Immature natural killer cell (primary cell): ENCODE results near the gene COX19. TPM values are rescaled to one million over a fixed set of nuclear protein-coding genes. Genes with fewer than 3 reads are reported as not detected.
"Not testable (repeated sequence)": the region's sequence is repeated elsewhere in the genome, so short reads cannot be mapped to it uniquely, and the experiment has no call there.

Source experiments
- DNase-seq, 3 donors: peaks; one replicate each; pipeline ENCODE4 v3.0.0; 2022; ENCODE audit warnings: mixed read lengths in 1 of 3
- H3K27ac Mint-ChIP-seq, 6 donors: one replicate each; pipeline ENCODE4 v1.8.0; 2020; ENCODE audit warnings: mixed read lengths in 6 of 6, mild to moderate bottlenecking in 5 of 6, inconsistent platforms in 4 of 6, moderate library complexity in 3 of 6
- H3K27me3 Mint-ChIP-seq, 3 donors: one replicate each; pipeline ENCODE4 v1.8.0; 2020 to 2021; ENCODE audit warnings: low read depth in 3 of 3, mild to moderate bottlenecking in 3 of 3, mixed read lengths in 3 of 3, moderate library complexity in 3 of 3, inconsistent platforms in 1 of 3
- H3K36me3 Mint-ChIP-seq, 3 donors: one replicate each; pipeline ENCODE4 v1.8.0; 2020; ENCODE audit warnings: mixed read lengths in 3 of 3, inconsistent platforms in 2 of 3, mild to moderate bottlenecking in 2 of 3
- H3K4me1 Mint-ChIP-seq, 2 donors: one replicate each; pipeline ENCODE4 v1.8.0; 2020; ENCODE audit warnings: inconsistent platforms in 2 of 2, mild to moderate bottlenecking in 2 of 2, mixed read lengths in 2 of 2, moderate library complexity in 1 of 2
- H3K4me3 Mint-ChIP-seq, 5 donors: one replicate each; pipeline ENCODE4 v1.8.0; 2020; ENCODE audit warnings: mild to moderate bottlenecking in 5 of 5, mixed read lengths in 5 of 5, inconsistent platforms in 3 of 5, moderate library complexity in 3 of 5
- H3K9me3 Mint-ChIP-seq, 6 donors: one replicate each; pipeline ENCODE4 v1.8.0; 2020; ENCODE audit warnings: mild to moderate bottlenecking in 6 of 6, mixed read lengths in 6 of 6, inconsistent platforms in 4 of 6, moderate library complexity in 3 of 6
- polyA plus RNA-seq, 3 donors: library from polyadenylated mRNA; unstranded; fragments of 300-500 nt; fragmentation: Illumina TruSeq; gene quantifications; one replicate each; pipeline ENCODE4 v1.2.3, GENCODE V29; 2021

Gene COX19
- polyA plus RNA-seq, 3 donors from 2014 or later, result 12.7 to 24.0 (median 18.1) TPM

DNA sequence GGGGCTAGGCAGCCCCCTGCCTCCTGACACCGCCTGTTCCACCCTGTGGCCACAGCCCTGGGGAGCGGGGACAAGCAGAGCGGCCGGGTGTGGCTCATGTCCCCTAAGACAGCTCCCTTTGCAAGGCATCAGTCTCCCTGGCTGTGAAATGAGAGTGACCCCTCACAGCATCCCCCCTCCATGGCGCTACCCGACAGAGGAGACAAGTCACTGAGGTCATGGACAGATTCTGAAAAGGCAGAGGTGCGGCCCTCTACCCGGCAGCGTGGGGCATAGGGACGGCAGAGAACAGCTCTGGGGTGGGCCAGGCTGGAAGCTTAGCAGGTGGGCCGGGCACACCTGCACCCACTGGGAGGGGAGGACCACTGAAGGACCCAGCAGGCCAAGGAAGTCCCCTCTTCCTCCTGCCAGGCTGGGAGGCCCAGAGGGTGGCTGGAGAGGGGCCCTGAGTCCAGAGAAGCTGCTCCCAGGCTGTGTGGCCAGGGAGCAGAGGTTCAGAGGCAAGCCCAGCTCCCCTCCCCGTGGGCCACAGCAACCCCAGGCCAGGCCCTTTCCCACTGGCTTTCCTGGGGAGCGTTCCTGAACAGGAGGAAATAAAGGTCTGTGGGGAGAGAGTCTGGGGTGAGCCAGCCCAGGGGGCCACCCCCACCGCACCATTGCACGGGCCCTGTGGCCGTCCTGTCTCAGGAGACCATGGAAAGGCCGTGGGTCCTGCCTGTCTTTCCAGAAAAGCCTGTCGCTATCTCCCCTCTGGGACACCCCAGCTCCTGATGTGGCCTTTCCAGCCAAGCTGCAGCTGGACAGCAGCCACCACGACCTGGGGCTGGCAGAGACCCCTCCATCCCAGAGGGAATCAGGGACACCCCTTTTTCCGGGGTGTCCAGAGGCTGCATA, 22.6 kb downstream of the COX19 start:
- Mint-ChIP-seq H3K36me3 (no peaks in the 10 kb centered on the region), H3K27ac (peak overlapping the region in 5 of 6 donors; percentile 71 to 89 (median 80))
- no peak for DNase-seq

DNA sequence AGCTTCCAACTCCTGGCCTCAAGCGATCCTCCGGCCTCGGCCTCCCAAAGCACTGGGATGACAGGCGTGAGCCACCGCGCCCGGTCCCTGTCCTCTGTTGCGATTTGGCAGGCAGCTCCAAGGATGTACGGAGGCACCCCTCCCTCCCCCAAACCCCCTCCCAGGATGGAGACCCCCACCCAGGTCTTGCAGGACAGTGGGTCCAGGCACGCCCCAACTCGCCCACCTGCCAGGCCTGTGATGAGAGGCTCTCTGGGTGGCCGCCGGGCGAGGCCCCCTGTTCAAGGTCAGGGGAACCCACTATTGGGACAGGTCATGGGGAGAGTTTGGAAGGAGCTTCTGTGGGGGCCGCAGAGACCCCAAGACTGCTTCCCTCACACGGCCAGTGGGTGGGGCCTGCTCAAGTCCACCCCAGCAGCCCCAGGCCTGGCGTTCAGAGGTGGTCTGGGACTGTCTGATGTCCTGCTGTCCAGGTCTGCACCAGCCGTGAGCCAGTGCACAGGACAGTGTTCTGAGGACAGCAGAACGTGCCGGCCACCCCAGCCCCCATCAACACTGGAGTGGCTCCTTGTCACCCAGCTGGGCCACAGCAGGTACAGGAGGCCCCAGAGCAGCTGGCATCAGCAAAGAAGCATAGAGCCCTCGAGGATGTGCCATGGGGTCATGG, 23.3 kb downstream of the COX19 start:
- Mint-ChIP-seq H3K9me3 (no peaks in the 10 kb centered on the region), H3K4me1 (peaks cover 34 to 46% of the 10 kb centered on the region in 2 donors), H3K27me3 (peaks cover 3 to 11% (median 3%) of the 10 kb centered on the region in 3 donors), H3K4me3 (peak overlapping the region; percentile 68 to 74 (median 71)), H3K27ac (peak overlapping the region in 3 of 6 donors; percentile 78 to 82 (median 80)), H3K36me3 (no peaks in the 10 kb centered on the region)
- no peak for DNase-seq

More for the DNA sequence above, 22.6 kb downstream of the COX19 start:
- H3K4me1 Mint-ChIP-seq, result peaks cover 34 to 42% of the 10 kb centered on the region in 2 donors
- no peaks in the 10 kb centered on the region for H3K9me3 Mint-ChIP-seq
- H3K27me3 Mint-ChIP-seq, result peaks cover 3 to 11% (median 3%) of the 10 kb centered on the region in 3 donors
- H3K4me3 Mint-ChIP-seq, result peak overlapping the region; percentile 68 to 74 (median 71)

DNA sequence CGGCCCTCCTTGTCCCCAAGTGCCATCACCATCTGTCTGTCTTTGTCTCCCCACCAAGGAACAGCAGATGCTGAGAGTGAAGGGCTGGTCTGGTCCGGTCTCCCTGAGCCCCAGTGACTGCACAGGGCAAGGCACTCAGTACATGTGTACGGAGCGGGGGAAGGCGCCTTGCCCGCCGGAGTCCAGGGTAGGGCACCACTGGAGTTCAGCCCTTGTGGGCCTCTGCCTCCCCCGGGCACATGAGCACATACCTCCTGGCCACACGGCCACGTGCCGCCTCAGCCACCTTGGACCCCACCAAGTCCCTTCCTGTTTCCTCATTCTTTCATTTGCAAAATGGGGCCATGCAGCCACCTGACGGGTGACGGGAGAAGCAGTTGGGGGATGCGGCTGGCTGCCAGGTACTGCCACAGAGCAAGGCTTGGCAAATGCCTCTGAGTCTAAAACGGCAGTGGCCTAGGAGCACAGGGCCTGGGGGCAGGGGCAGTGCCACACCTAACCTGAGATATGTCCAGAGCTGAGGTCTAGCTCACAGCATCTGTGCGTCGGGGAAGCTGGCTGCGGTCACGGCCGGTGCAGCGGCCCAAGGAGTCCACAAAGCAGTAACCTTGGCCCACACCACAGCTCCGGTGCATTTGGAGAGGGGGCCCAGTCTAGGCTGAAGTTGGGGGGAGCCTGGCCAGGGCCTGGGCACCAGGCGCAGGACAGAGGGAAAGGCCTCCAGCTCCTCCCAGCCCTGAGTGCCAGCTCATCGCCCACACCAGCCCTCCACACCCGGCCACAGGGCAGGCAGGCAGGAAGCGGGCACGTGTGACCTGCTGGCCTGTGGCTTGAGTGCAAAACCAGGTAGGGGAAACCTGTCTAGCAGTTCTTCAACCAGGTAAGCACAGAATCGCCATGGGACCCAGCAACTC, 26.1 kb downstream of the COX19 start:
- H3K9me3 Mint-ChIP-seq, result no peaks in the 10 kb centered on the region
- H3K27ac Mint-ChIP-seq, result peak overlapping the region; percentile 79 to 89 (median 84)
- DNase-seq, result peak; percentile 49 to 62 (median 58)
- H3K36me3 Mint-ChIP-seq, result peaks cover 0 to 3% (median 0%) of the 10 kb centered on the region in 3 donors
- peak overlapping the region; percentile 67 to 72 (median 70) for H3K4me3 Mint-ChIP-seq
- peaks cover 3 to 11% (median 3%) of the 10 kb centered on the region in 3 donors for H3K27me3 Mint-ChIP-seq
- H3K4me1 Mint-ChIP-seq, result peaks cover 40 to 41% of the 10 kb centered on the region in 2 donors

DNA sequence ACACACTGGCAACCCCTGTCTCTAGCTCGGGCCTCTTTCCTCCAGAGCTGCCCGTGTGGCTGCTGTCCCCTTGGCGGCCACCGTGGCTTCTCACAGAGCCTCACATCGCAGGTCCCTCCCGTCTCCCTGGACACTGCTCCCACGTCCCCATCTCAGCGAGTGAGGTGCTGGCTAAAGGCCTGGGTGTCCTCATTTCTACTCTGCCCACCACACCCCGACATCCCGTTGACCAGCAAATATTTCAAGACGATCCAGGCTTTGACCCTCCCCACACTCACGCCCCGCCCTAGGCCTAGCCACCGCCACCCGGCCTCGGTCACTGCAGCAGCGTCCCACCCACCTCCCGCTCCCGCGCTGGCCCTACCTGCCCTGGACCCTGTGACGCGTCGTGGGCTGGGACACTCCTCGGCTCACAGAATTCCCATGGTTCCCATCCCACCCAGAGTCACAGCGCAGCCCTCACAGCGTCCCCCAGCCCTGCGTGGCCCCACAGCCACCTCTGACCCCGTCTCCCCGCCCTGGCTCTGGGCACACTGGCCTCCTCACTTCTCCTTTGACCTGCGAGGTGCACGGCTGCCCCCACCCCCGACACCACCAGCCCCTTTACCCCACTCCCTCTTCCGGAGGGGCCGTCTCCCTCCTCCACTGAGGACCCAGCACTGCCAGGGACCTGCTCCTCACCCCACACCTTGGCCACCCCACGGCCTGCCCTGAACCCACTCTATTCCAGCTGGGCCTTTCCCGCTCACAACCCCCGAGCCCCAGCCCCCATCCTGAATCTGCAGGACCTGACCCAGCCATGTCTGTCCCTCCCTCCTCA, 27.7 kb downstream of the COX19 start:
- DNase-seq, result no peak
- H3K9me3 Mint-ChIP-seq, result no peaks in the 10 kb centered on the region
- peak overlapping the region in 4 of 6 donors; percentile 29 to 77 (median 66) for H3K27ac Mint-ChIP-seq
- H3K36me3 Mint-ChIP-seq, result peaks cover 0 to 3% (median 0%) of the 10 kb centered on the region in 3 donors
- H3K27me3 Mint-ChIP-seq, result peaks cover 3 to 11% (median 3%) of the 10 kb centered on the region in 3 donors
- peaks cover 38 to 41% of the 10 kb centered on the region in 2 donors for H3K4me1 Mint-ChIP-seq
- no peak overlapping the region for H3K4me3 Mint-ChIP-seq

DNA sequence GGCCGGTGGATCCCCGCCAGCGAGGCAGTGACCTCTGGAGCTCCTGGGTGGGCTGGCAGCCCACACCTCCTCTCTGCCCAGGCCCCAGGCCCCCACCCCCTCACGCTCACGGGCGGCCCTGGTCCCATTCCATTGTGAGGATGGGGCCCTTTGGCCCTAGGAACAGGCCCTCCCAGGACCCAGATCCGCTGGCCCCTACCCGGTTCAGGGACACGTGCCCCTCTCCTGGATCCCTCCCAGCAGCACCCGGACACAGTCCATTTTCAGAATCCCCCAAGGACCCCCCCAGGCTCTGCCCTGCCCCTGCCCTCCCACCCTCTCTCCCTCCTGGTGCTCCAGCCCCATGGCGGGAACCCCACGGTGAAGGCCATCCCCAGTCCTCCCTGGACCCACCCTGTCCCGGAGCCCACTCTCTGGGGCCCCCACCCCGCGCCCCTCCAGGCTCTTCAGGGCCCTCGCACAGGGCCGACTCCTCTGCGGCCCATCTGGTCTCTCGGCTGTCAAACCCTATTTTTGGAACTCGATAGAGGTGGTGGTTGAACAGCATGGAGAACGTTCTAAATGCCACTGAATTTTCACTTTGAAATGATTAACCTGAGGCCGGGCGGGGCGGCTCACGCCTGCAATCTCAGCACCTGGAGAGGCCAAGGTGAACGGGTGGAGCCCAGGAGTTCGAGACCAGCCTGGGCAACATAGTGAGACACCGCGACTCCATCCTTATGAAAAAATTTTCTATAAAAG, 28.9 kb downstream of the COX19 start:
- Mint-ChIP-seq H3K27me3 (peaks cover 3 to 11% (median 3%) of the 10 kb centered on the region in 3 donors), H3K4me1 (peaks cover 39 to 40% of the 10 kb centered on the region in 2 donors), H3K9me3 (no peaks in the 10 kb centered on the region), H3K36me3 (peaks cover 0 to 8% (median 0%) of the 10 kb centered on the region in 3 donors), H3K4me3 (no peak overlapping the region), H3K27ac (no peak overlapping the region)
- DNase-seq, result no peak

DNA sequence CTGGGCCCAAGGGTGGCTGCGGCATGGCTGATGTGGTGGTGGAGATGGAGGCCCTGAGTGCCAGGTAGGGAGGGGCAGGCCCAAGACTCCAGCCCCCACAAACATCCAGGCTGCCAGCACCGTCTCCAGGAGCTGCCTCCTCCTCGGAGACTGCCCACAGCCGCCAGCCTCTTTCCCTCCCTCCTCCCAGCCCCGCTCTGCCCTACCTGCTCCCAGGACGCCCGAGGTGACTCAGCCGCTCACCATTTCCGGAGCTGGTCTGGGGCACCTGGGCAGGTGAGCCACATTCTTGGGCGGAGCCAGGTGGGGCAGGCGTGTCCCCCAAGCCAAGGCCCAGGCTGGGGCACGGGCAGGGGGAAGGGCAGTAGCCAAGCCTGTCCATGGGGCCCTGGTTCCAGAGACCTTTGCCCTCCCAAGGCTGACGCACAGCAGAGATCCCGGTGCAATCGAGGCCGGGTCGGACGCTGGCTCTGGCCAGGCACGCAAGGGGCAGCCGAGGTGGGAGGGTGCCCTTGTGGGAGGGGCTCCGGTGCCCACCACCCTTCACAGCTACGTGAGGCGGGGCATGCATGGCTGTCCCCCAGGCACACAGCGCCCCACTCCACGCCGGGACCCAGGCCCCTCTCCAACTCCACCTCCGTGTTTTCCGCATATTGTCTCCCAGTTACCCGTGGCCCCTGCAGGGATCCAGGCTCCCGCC, 29.6 kb downstream of the COX19 start:
- no peaks in the 10 kb centered on the region for H3K9me3 Mint-ChIP-seq
- no peak overlapping the region for H3K27ac Mint-ChIP-seq
- no peak for DNase-seq
- peaks cover 0 to 9% (median 0%) of the 10 kb centered on the region in 3 donors for H3K36me3 Mint-ChIP-seq
- H3K4me3 Mint-ChIP-seq, result no peak overlapping the region
- H3K4me1 Mint-ChIP-seq, result peaks cover 39 to 44% of the 10 kb centered on the region in 2 donors
- peaks cover under 1 to 11% (median 3%) of the 10 kb centered on the region in 3 donors for H3K27me3 Mint-ChIP-seq

DNA sequence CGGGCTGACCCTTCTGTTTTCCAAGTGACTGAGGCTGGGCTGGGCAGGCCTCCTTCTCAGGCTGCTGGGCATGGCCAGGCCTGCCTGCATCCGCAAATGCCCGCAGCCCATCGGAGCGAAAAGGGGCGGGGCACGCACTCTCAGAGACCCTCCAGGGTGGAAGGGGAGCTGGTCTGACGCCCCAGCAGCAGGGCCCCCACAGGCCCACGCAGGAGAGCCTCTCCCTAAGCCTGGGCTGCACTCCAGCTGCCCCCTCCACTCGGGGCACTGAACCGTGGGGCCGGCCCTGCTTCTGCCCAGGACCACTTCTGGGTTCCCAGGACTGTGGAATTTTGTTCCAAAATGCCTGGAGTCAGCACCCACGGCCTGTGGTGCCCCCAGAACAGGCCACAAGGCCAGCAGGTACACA, 30.2 kb downstream of the COX19 start:
- H3K4me3 Mint-ChIP-seq, result no peak overlapping the region
- peaks cover 0 to 9% (median 0%) of the 10 kb centered on the region in 3 donors for H3K36me3 Mint-ChIP-seq
- H3K4me1 Mint-ChIP-seq, result peaks cover 39 to 44% of the 10 kb centered on the region in 2 donors
- H3K27me3 Mint-ChIP-seq, result peaks cover 0 to 10% (median 3%) of the 10 kb centered on the region in 3 donors
- no peak for DNase-seq
- peak overlapping the region in 1 of 6 donors; percentile 56 for H3K27ac Mint-ChIP-seq
- H3K9me3 Mint-ChIP-seq, result no peaks in the 10 kb centered on the region

DNA sequence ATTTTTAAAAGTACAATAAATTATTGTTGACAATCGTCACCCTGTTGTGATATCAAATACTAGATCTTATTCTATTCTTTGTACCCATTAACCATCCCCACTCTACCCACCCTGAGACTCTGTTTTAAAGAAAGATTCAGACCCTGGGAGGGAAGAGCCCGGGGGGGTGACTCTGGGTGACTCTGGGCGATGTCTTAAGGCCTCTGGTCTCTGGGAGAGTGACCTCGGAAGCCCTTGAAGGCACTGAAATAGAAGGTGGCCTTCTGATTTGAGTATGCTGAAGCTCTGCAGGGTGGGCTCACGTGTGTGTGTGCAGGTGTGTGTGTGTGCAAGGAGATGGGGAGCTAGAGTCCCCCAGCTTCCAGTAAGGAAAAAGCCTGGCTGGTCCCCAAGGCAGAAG, 30.6 kb downstream of the COX19 start:
- H3K9me3 Mint-ChIP-seq, result no peaks in the 10 kb centered on the region
- DNase-seq, result no peak
- H3K4me3 Mint-ChIP-seq, result no peak overlapping the region
- peaks cover 39 to 44% of the 10 kb centered on the region in 2 donors for H3K4me1 Mint-ChIP-seq
- H3K27me3 Mint-ChIP-seq, result peaks cover 0 to 8% (median 3%) of the 10 kb centered on the region in 3 donors
- peaks cover 0 to 9% (median 4%) of the 10 kb centered on the region in 3 donors for H3K36me3 Mint-ChIP-seq
- H3K27ac Mint-ChIP-seq, result peak overlapping the region in 4 of 6 donors; percentile 25 to 56 (median 48)

DNA sequence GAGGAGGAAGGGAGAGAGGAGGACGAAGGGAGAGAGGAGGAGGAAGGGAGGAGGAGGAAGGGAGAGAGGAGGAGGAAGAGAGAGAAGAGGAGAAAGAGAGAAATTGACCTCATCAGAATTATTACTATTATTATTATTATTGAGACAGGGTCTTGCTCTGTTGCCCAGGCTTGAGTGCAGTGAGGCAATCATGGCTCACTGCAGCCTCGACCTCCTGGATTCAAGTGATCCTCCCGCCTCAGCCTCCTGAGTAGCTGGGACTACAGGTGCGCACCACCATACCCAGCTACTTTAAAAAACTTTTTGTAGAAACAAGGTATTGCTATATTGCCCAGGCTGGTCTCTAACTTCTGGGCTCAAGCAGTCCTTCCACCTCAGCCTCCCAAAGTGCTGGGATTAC, 31.6 kb downstream of the COX19 start:
- DNase-seq, H3K27me3 Mint-ChIP-seq, H3K4me3 Mint-ChIP-seq, H3K36me3 Mint-ChIP-seq, H3K9me3 Mint-ChIP-seq: not testable (repeated sequence)
- Mint-ChIP-seq H3K4me1 (peaks cover 36 to 43% of the 10 kb centered on the region in 2 donors), H3K27ac (peak overlapping the region in 1 of 6 donors; percentile 61)

DNA sequence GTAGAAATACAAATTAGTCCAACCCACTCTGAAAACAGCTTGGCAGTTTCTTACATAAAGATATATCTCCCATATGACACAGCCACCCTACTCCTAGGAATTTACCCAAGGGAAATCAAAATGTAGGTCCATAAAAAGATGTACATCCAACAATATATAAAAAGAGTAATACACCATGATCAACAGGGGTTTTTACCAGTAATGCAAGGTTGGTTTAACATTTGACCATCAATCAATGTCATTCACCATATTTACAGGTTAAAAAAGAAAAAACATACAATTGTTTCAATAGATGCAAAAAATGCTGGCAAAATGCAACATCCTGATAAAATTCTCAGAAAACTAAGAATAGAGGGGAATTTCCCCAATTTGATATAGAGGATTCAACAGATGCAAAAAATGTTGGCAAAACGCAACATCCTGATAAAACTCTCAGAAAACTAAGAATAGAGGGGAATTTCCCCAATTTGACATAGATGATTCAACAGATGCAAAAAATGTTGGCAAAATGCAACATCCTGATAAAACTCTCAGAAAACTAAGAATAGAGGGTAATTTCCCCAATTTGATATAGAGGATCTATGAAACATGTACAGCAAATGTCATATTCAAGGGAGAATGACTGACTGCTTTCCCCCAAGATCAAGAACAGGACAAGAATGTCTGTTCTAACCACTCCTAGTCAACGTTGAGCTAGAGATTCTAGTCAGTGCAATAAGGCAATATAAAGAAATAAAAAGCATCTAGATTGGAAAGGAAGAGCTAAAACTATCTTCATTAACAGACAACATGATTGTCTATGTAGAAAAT, 34.5 kb downstream of the COX19 start:
- DNase-seq, result no peak
- H3K27me3 Mint-ChIP-seq, result peaks cover 0 to 6% (median 4%) of the 10 kb centered on the region in 3 donors
- peaks cover 42 to 49% of the 10 kb centered on the region in 2 donors for H3K4me1 Mint-ChIP-seq
- no peak overlapping the region for H3K4me3 Mint-ChIP-seq
- H3K27ac Mint-ChIP-seq, result peak overlapping the region; percentile 34 to 89 (median 78)
- H3K9me3 Mint-ChIP-seq, result no peaks in the 10 kb centered on the region
- H3K36me3 Mint-ChIP-seq, result peaks cover 0 to 9% (median 5%) of the 10 kb centered on the region in 3 donors

DNA sequence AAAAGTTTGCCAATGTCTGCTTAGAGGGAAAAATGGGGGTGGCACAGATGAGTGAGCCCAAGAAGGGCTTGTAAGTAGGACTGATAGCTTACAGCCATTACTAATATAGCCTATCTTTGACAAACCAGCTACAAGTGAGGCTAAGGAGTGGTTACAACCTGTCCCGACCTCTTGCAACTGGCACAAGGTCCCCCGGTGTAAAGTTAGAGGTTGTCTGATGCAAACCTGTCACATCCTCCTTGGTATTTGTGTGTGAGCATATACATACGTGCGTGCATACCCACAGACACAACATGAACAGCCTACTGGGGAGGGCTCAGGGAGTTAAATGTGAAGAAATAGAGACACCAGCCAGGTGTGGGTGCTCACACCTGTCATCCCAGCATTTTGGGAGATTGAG, 35.5 kb downstream of the COX19 start:
- peak overlapping the region; percentile 50 to 89 (median 80) for H3K27ac Mint-ChIP-seq

More for the DNA sequence above, 35.5 kb downstream of the COX19 start:
- H3K27me3 Mint-ChIP-seq, result peaks cover 0 to 6% (median 4%) of the 10 kb centered on the region in 3 donors
- H3K36me3 Mint-ChIP-seq, result peaks cover 0 to 8% (median 5%) of the 10 kb centered on the region in 3 donors
- peak overlapping the region; percentile 22 to 60 (median 48) for H3K4me3 Mint-ChIP-seq
- H3K4me1 Mint-ChIP-seq, result peaks cover 43 to 46% of the 10 kb centered on the region in 2 donors
- no peaks in the 10 kb centered on the region for H3K9me3 Mint-ChIP-seq
- peak; percentile 42 to 60 (median 49) for DNase-seq
